T-cell (primary cell): Measurements from ENCODE around the gene ING4. TPM values are rescaled to one million over a fixed set of nuclear protein-coding genes. Genes with fewer than 3 reads are reported as not detected.
A peak's percentile ranks its signal among the peaks of the same experiment; 100 is the strongest.

Experiments
- ATAC-seq, 4 experiments: fragments of 200-7000 bp in 3 of 4; fragments of 150-1000 bp in 1 of 4; cut with Tn5 transposase; replicated peaks in 1 of 4; 1 replicate in 3 of 4; 2 replicates in 1 of 4; pipeline ENCODE4 v1.10.0; 2021; ENCODE audit warnings: moderate library complexity in 3 of 4, mild to moderate bottlenecking in 2 of 4, moderate number of reproducible peaks in 1 of 4
- CTCF ChIA-PET, 2 donors: fragments of 300-600 bp; sonication (Branson Sonifier 250); formaldehyde crosslinking; loops; one replicate each; lab custom pipeline; 2022; ENCODE audit warnings: antibody characterized with exemption in 2 of 2; lab: Charles Lee
- POLR2A ChIA-PET, 2 donors: fragments of 300-600 bp; sonication (Branson Sonifier 250); formaldehyde crosslinking; loops; one replicate each; lab custom pipeline; 2022; ENCODE audit warnings: antibody characterized with exemption in 2 of 2; lab: Charles Lee
- DNase-seq, 35 experiments: peaks; one replicate each; pipeline versions ENCODE4 v3.0.0 to v3.0.0-alpha.2; 2013 to 2023
- H3K27ac ChIP-seq: one replicate; pipeline ENCODE4 v1.5.1; 2013; ENCODE audit warnings: low read length
- H3K27me3 ChIP-seq, 2 experiments: replicated peaks in 1 of 2; 1 replicate in 1 of 2; 2 replicates in 1 of 2; pipeline versions ENCODE4 v1.6.1 to v1.7.0; 2013; ENCODE audit warnings: low read length in 1 of 2, mixed read lengths in 1 of 2; ENCODE audit not compliant: control insufficient read depth in 2 of 2, insufficient read depth in 2 of 2; ENCODE audit errors: extremely low read depth in 1 of 2
- H3K36me3 ChIP-seq, 2 donors: 1 replicate in 1 of 2; 2 replicates in 1 of 2; pipeline versions ENCODE4 v1.6.1 to v1.7.0; 2013; ENCODE audit warnings: low read length in 1 of 2; ENCODE audit not compliant: control insufficient read depth in 2 of 2, insufficient read depth in 1 of 2; ENCODE audit errors: extremely low read depth in 1 of 2
- H3K4me1 ChIP-seq, 2 experiments: 1 replicate in 1 of 2; 2 replicates in 1 of 2; pipeline versions ENCODE4 v1.6.1 to v1.7.0; 2013; ENCODE audit warnings: low read length in 2 of 2, mixed read lengths in 1 of 2; ENCODE audit not compliant: insufficient read depth in 2 of 2, control insufficient read depth in 1 of 2; ENCODE audit errors: extremely low read depth in 1 of 2
- H3K4me3 ChIP-seq, 2 donors: 1 replicate in 1 of 2; 2 replicates in 1 of 2; pipeline versions ENCODE4 v1.5.1 to v1.7.0; 2013; ENCODE audit warnings: mild to moderate bottlenecking in 2 of 2, low read length in 1 of 2, moderate library complexity in 1 of 2; ENCODE audit not compliant: control insufficient read depth in 1 of 2; ENCODE audit errors: extremely low read depth in 1 of 2
- H3K9me3 ChIP-seq: 2 replicates; pipeline ENCODE4 v1.7.0; 2013
- H3K27ac Mint-ChIP-seq, 2 donors: one replicate each; pipeline ENCODE4 v1.8.0; 2020 to 2021; ENCODE audit warnings: mild to moderate bottlenecking in 2 of 2, mixed read lengths in 2 of 2
- H3K27me3 Mint-ChIP-seq, 2 donors: one replicate each; pipeline ENCODE4 v1.8.0; 2021 to 2022; ENCODE audit warnings: mixed read lengths in 2 of 2
- H3K36me3 Mint-ChIP-seq: one replicate; pipeline ENCODE4 v1.8.0; 2021; ENCODE audit warnings: mixed read lengths
- H3K4me1 Mint-ChIP-seq, 3 donors: one replicate each; pipeline ENCODE4 v1.8.0; 2020 to 2022; ENCODE audit warnings: mixed read lengths in 3 of 3, mild to moderate bottlenecking in 1 of 3
- H3K4me3 Mint-ChIP-seq, 3 donors: one replicate each; pipeline ENCODE4 v1.8.0; 2020 to 2022; ENCODE audit warnings: mild to moderate bottlenecking in 3 of 3, mixed read lengths in 3 of 3, moderate library complexity in 3 of 3
- H3K9me3 Mint-ChIP-seq, 3 donors: one replicate each; pipeline ENCODE4 v1.8.0; 2020 to 2022; ENCODE audit warnings: mixed read lengths in 3 of 3
- WGBS: methylation state at CpG from one replicate; pipeline ENCODE4 v1.1.5; 2013; ENCODE audit warnings: missing lambda C conversion rate; ENCODE audit not compliant: insufficient coverage; 5-methylcytosine and 5-hydroxymethylcytosine counted together
- total RNA-seq, 35 experiments: library from RNA in 6 of 35; stranded (reverse) in 6 of 35; fragments of 120-200 nt in 1 of 35; gene quantifications; one replicate each; pipeline versions ENCODE4 v1.2.1 to v1.2.4 and lab custom pipeline; 2013 to 2026

ING4 gene
- total RNA-seq, 5 donors from 2014 or later (not counting 1 experiment from before 2014, with no cell fraction given), result 34.0 to 71.3 (median 64.5) TPM

- H3K36me3 ChIP-seq, result peaks cover 0 to 4% of the 10 kb centered on the region in 2 donors
- ChIA-PET CTCF (interaction anchor here in 1 of 2 donors (0.6 kb wide), 1 partner anchor 122 kb away, joined by 3 read pairs; no protein-coding TSS in a partner anchor), POLR2A (interaction anchor here (0.7 kb wide), 2 partner anchors 18 to 32 kb away, joined by 3 to 6 read pairs; no protein-coding TSS in a partner anchor)
- H3K27me3 ChIP-seq, result peaks cover 0 to 8% of the 10 kb centered on the region in 2 experiments
- peaks cover 34 to 47% (median 41%) of the 10 kb centered on the region in 3 donors for H3K4me1 Mint-ChIP-seq
- 88% methylated on average over 2 of the region's 4 CpGs for WGBS
- H3K4me1 ChIP-seq, result peaks cover 15 to 26% of the 10 kb centered on the region in 2 experiments
- ATAC-seq (no peak), DNase-seq (no peak)
- peaks cover 7% of the 10 kb centered on the region for H3K36me3 Mint-ChIP-seq
- no peaks in the 10 kb centered on the region for H3K9me3 ChIP-seq
- no peak overlapping the region for H3K27ac Mint-ChIP-seq
- no peak overlapping the region for H3K4me3 ChIP-seq
- H3K27me3 Mint-ChIP-seq, result no peaks in the 10 kb centered on the region
- H3K4me3 Mint-ChIP-seq, result peak overlapping the region in 1 of 3 donors; percentile 21
- no peaks in the 10 kb centered on the region for H3K9me3 Mint-ChIP-seq
- H3K27ac ChIP-seq, result no peak overlapping the region
These were observed 28.6 kb upstream of the ING4 start for GRCh38 chr12:6691473-6691872.

GRCh38 chr12:6688999-6689882, 26.3 kb upstream of the ING4 start, which contains the start of gene ZNF384:
Gene ZNF384 (minus strand): TSS chr12:6689375. CDS start chr12:6679520, 9,855 bp downstream.
- ATAC-seq (peak; percentile 81 to 84 (median 82)), DNase-seq (peak; percentile 84 to 98 (median 95))
- ChIA-PET POLR2A (interaction anchor here (0.6 to 2.0 kb wide), 27 partner anchors 9 to 250 kb away, joined by 3 to 12 read pairs (median 5); partner anchors contain the start of genes CD4 (in 1 of the 2), COPS7A (in 1 of the 2), LAG3 (in 1 of the 2) and LPAR5 (in 1 of the 2)), CTCF (interaction anchor here (0.6 to 1.8 kb wide), 25 partner anchors 10 to 1244 kb away, joined by 3 to 30 read pairs (median 4); partner anchors contain the start of genes COPS7A (in 2 of the 2), C12orf57 (in 1 of the 2), CDCA3 (in 1 of the 2) and MLF2 (in 1 of the 2))
- H3K4me1 ChIP-seq, result peaks cover 15 to 33% of the 10 kb centered on the region in 2 experiments
- H3K9me3 Mint-ChIP-seq, result no peaks in the 10 kb centered on the region
- H3K27ac ChIP-seq, result peak within 1 kb of the TSS; percentile 95
- H3K4me3 Mint-ChIP-seq, result peak within 1 kb of the TSS; percentile 89 to 92 (median 91)
- no peaks in the 10 kb centered on the region for H3K27me3 Mint-ChIP-seq
- peaks cover 0 to 2% of the 10 kb centered on the region in 2 experiments for H3K27me3 ChIP-seq
- H3K27ac Mint-ChIP-seq, result peak within 1 kb of the TSS; percentile 93 to 97
- H3K36me3 Mint-ChIP-seq, result peaks cover 7% of the 10 kb centered on the region
- peaks cover 0 to 8% of the 10 kb centered on the region in 2 donors for H3K36me3 ChIP-seq
- no peaks in the 10 kb centered on the region for H3K9me3 ChIP-seq
- H3K4me3 ChIP-seq, result peak within 1 kb of the TSS; percentile 75 to 84
- under 1% methylated on average over 33 of the region's 72 CpGs for WGBS
- peaks cover 52 to 65% (median 63%) of the 10 kb centered on the region in 3 donors for H3K4me1 Mint-ChIP-seq

GRCh38 chr12:6688543-6688998, 25.7 kb upstream of the ING4 start:
- ATAC-seq (peak; percentile 2 to 7 (median 4)), DNase-seq (peak in 30 of 35 experiments; percentile 14 to 62 (median 44))
- Histone ChIP-seq H3K4me3 (peak overlapping the region; percentile 72 to 75), H3K27me3 (no peaks in the 10 kb centered on the region), H3K36me3 (peaks cover 0 to 8% of the 10 kb centered on the region in 2 donors), H3K4me1 (peaks cover 15 to 33% of the 10 kb centered on the region in 2 experiments), H3K27ac (peak overlapping the region; percentile 95), H3K9me3 (no peaks in the 10 kb centered on the region)
- CTCF ChIA-PET, result interaction anchor here (0.6 to 1.8 kb wide), 11 partner anchors 25 to 219 kb away, joined by 3 to 30 read pairs (median 5); partner anchors contain the start of genes COPS7A (in 2 of the 2), CDCA3 (in 1 of the 2), MLF2 (in 1 of the 2) and USP5 (in 1 of the 2)
- WGBS, result 0% methylated on average over 6 of the region's 13 CpGs
- Mint-ChIP-seq H3K27me3 (no peaks in the 10 kb centered on the region), H3K4me1 (peaks cover 56 to 68% (median 64%) of the 10 kb centered on the region in 3 donors), H3K9me3 (no peaks in the 10 kb centered on the region), H3K27ac (peak overlapping the region; percentile 93 to 97), H3K36me3 (peaks cover 7% of the 10 kb centered on the region), H3K4me3 (peak overlapping the region; percentile 89 to 92 (median 91))
- POLR2A ChIA-PET, result interaction anchor here (0.6 to 2.0 kb wide), 10 partner anchors 25 to 234 kb away, joined by 3 to 12 read pairs (median 8); partner anchors contain the start of genes LAG3 (in 1 of the 2), LPAR5 (in 1 of the 2) and USP5 (in 1 of the 2)

- no peak for ATAC-seq
- Mint-ChIP-seq H3K4me1 (peaks cover 66 to 70% (median 66%) of the 10 kb centered on the region in 3 donors), H3K36me3 (peaks cover 13% of the 10 kb centered on the region), H3K4me3 (no peak overlapping the region), H3K27me3 (no peaks in the 10 kb centered on the region), H3K27ac (no peak overlapping the region), H3K9me3 (no peaks in the 10 kb centered on the region)
- POLR2A ChIA-PET, result interaction anchor here (0.6 to 0.7 kb wide), 2 partner anchors 25 to 534 kb away, joined by 3 to 6 read pairs; no protein-coding TSS in a partner anchor
- Histone ChIP-seq H3K27me3 (no peaks in the 10 kb centered on the region), H3K36me3 (peaks cover 0 to 14% of the 10 kb centered on the region in 2 donors), H3K9me3 (no peaks in the 10 kb centered on the region), H3K4me1 (peaks cover 15 to 33% of the 10 kb centered on the region in 2 experiments), H3K27ac (no peak overlapping the region), H3K4me3 (no peak overlapping the region)
- DNase-seq, result no peak
- no CpG with 5 or more reads among the region's 3 CpGs for WGBS
- CTCF ChIA-PET, result interaction anchor here (0.6 to 1.6 kb wide), 4 partner anchors 21 to 68 kb away, joined by 3 to 10 read pairs (median 4); no protein-coding TSS in a partner anchor
These were observed 22.9 kb upstream of the ING4 start for GRCh38 chr12:6685814-6686213.

GRCh38 chr12:6684609-6685008, 21.7 kb upstream of the ING4 start:
- WGBS, result 20% methylated on average over 1 of the region's 6 CpGs
- no peak overlapping the region for H3K27ac ChIP-seq
- no peaks in the 10 kb centered on the region for H3K9me3 ChIP-seq
- ChIA-PET POLR2A (interaction anchor here in 1 of 2 donors (0.5 kb wide), 2 partner anchors 57 kb away, joined by 3 to 5 read pairs; no protein-coding TSS in a partner anchor), CTCF (interaction anchor here (0.5 to 1.5 kb wide), 9 partner anchors 10 to 144 kb away, joined by 3 to 12 read pairs (median 3); partner anchors contain the start of gene P3H3 (in 1 of the 2))
- peaks cover 5 to 21% of the 10 kb centered on the region in 2 donors for H3K36me3 ChIP-seq
- no peak overlapping the region for H3K4me3 Mint-ChIP-seq
- ATAC-seq, result no peak
- peak overlapping the region in 1 of 2 donors; percentile 1 for H3K27ac Mint-ChIP-seq
- DNase-seq, result peak in 24 of 35 experiments; percentile 10 to 73 (median 32)
- H3K4me1 ChIP-seq, result peaks cover 12 to 25% of the 10 kb centered on the region in 2 experiments
- no peaks in the 10 kb centered on the region for H3K27me3 ChIP-seq
- no peak overlapping the region for H3K4me3 ChIP-seq
- H3K4me1 Mint-ChIP-seq, result peaks cover 55 to 62% (median 59%) of the 10 kb centered on the region in 3 donors
- no peaks in the 10 kb centered on the region for H3K9me3 Mint-ChIP-seq
- peaks cover 15% of the 10 kb centered on the region for H3K36me3 Mint-ChIP-seq
- no peaks in the 10 kb centered on the region for H3K27me3 Mint-ChIP-seq
